SH-SY5Y (cell line): ENCODE data around the gene CIC.

Experiments
- GATA2 ChIP-seq: IDR thresholded peaks from 2 replicates; pipeline ENCODE4 v1.6.1; 2011; ENCODE audit warnings: mild to moderate bottlenecking, low read depth, low read length
- GATA3 ChIP-seq: IDR thresholded peaks from 2 replicates; pipeline ENCODE4 v1.6.1; 2011; ENCODE audit warnings: low read depth, mild to moderate bottlenecking, low read length, moderate library complexity

DNA sequence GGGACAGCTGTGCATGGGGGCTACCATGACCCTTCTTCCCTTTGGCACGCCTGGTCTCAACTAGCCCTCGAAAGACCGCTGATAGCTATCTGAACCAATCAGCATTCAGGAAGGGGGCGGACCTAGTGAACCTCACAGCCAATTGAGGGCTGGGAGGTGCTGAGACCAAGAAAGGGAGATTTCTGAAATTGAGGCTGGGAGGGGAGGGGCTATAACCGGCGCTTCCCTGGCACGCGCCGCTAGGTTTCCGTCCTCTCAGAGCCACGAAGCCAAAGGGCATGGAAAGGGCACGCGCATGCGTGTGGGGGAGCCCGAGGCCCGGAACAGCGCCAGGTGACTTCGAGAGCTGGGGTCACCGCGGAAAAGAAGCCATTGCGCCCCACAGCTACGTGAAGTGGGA, 37.6 kb downstream of the CIC start:
- TF ChIP-seq GATA2 (no peak), GATA3 (no peak)
